H1 (cell line): ENCODE results near the gene CDK5RAP3. TPM values are rescaled to one million over a fixed set of nuclear protein-coding genes. Genes with fewer than 3 reads are reported as not detected.

Experiments
- CTCF ChIA-PET: fragments of 300-600 bp; sonication (Branson Sonifier 250); formaldehyde crosslinking; loops from one replicate; lab custom pipeline; 2021; ENCODE audit not compliant: partially characterized antibody; lab: Charles Lee
- POLR2A ChIA-PET: fragments of 300-600 bp; sonication (Branson Sonifier 250); formaldehyde crosslinking; loops from one replicate; lab custom pipeline; 2021; ENCODE audit warnings: inconsistent platforms; ENCODE audit not compliant: partially characterized antibody; lab: Charles Lee
- DNase-seq, 2 experiments: peaks; one replicate each; pipeline versions ENCODE4 v3.0.0 to v3.0.0-alpha.2; 2010 to 2022; ENCODE audit warnings: low spot score in 2 of 2, low read depth in 1 of 2, mixed read lengths in 1 of 2
- FAIRE-seq: peaks from 2 replicates; lab custom pipeline; 2011; peaks lifted over from hg19 to GRCh38; lab: Jason Lieb, UNC
- H2AFZ ChIP-seq: 2 replicates; pipeline ENCODE4 v1.8.1; 2012; ENCODE audit warnings: low read length, inconsistent platforms
- H2AK5ac ChIP-seq: 2 replicates; pipeline ENCODE4 v1.6.1; 2013; ENCODE audit warnings: low read depth, low read length
- H2BK120ac ChIP-seq: replicated peaks from 2 replicates; pipeline ENCODE3; 2013; ENCODE audit warnings: low read depth, low read length, inconsistent platforms
- H2BK12ac ChIP-seq: 2 replicates; pipeline ENCODE4 v1.6.1; 2013; ENCODE audit warnings: low read depth, low read length
- H2BK15ac ChIP-seq: 2 replicates; pipeline ENCODE4 v1.6.1; 2013; ENCODE audit warnings: low read length
- H2BK20ac ChIP-seq: 2 replicates; pipeline ENCODE4 v1.6.1; 2013; ENCODE audit warnings: low read length
- H2BK5ac ChIP-seq: 2 replicates; pipeline ENCODE4 v1.6.1; 2013; ENCODE audit warnings: low read depth, low read length
- H3K14ac ChIP-seq: 2 replicates; pipeline ENCODE4 v1.6.1; 2013; ENCODE audit warnings: inconsistent platforms; ENCODE audit not compliant: insufficient read length
- H3K18ac ChIP-seq: 2 replicates; pipeline ENCODE4 v1.6.1; 2013; ENCODE audit warnings: low read length; ENCODE audit errors: extremely low read depth
- H3K23ac ChIP-seq: 2 replicates; pipeline ENCODE4 v1.6.1; 2013; ENCODE audit warnings: inconsistent platforms; ENCODE audit not compliant: insufficient read length
- H3K23me2 ChIP-seq: 2 replicates; pipeline ENCODE4 v1.6.1; 2013; ENCODE audit warnings: low read depth, low read length
- H3K27ac ChIP-seq: 2 replicates; pipeline ENCODE4 v1.6.1; 2011; ENCODE audit warnings: low read depth, low read length, inconsistent platforms
- H3K27me3 ChIP-seq, 4 experiments: replicated peaks in 1 of 4; 1 replicate in 1 of 4; 2 replicates in 3 of 4; pipeline versions ENCODE4 v1.6.1 to v1.8.1; 2011 to 2013; ENCODE audit warnings: low read length in 3 of 4, mild to moderate bottlenecking in 3 of 4, inconsistent platforms in 2 of 4, mixed read lengths in 2 of 4, moderate library complexity in 1 of 4; ENCODE audit not compliant: control insufficient read depth in 3 of 4, insufficient read depth in 3 of 4; ENCODE audit errors: extremely low read depth in 1 of 4
- H3K36me3 ChIP-seq, 4 experiments: 2 replicates each; pipeline versions ENCODE4 v1.6.1 to v1.8.1; 2011 to 2013; ENCODE audit warnings: mild to moderate bottlenecking in 4 of 4, low read length in 3 of 4, moderate library complexity in 2 of 4, control low read depth in 1 of 4, inconsistent platforms in 1 of 4; ENCODE audit not compliant: insufficient read depth in 4 of 4, control insufficient read depth in 2 of 4
- H3K4ac ChIP-seq: replicated peaks from 2 replicates; pipeline ENCODE3; 2013; ENCODE audit warnings: low read length, low read depth, mixed read lengths, inconsistent platforms; ENCODE audit not compliant: insufficient read length
- H3K4me1 ChIP-seq, 4 experiments: replicated peaks in 1 of 4; 1 replicate in 1 of 4; 2 replicates in 3 of 4; pipeline versions ENCODE4 v1.6.1 to v1.8.1; 2011 to 2013; ENCODE audit warnings: low read length in 3 of 4, inconsistent platforms in 2 of 4, mixed read lengths in 1 of 4; ENCODE audit not compliant: insufficient read depth in 4 of 4, control insufficient read depth in 3 of 4
- H3K4me2 ChIP-seq, 2 experiments: 2 replicates each; pipeline versions ENCODE4 v1.6.1 to v1.8.1; 2011 to 2013; ENCODE audit warnings: low read depth in 2 of 2, low read length in 2 of 2, control low read depth in 1 of 2, inconsistent platforms in 1 of 2, mild to moderate bottlenecking in 1 of 2; ENCODE audit not compliant: insufficient read depth in 1 of 2
- H3K4me3 ChIP-seq, 4 experiments: fragments of 200-600, 300-600 bp in 1 of 4; sonication (generic), shearing (Covaris generic), sonication (Bioruptor Twin) in 1 of 4; 2 replicates each; pipeline versions ENCODE4 v1.5.1 to v1.8.1; 2011 to 2016; ENCODE audit warnings: low read length in 4 of 4, low read depth in 3 of 4, control low read depth in 2 of 4, inconsistent platforms in 2 of 4, mild to moderate bottlenecking in 2 of 4, mixed read lengths in 1 of 4, moderate library complexity in 1 of 4; ENCODE audit not compliant: insufficient read depth in 2 of 4; ENCODE audit errors: extremely low read depth in 1 of 4
- H3K56ac ChIP-seq: replicated peaks from 2 replicates; pipeline ENCODE3; 2013; ENCODE audit warnings: low read depth, mild to moderate bottlenecking, mixed read lengths, low read length, inconsistent platforms; ENCODE audit not compliant: insufficient read length
- H3K79me1 ChIP-seq: 2 replicates; pipeline ENCODE4 v1.6.1; 2013; ENCODE audit warnings: low read depth, low read length, control low read depth
- H3K79me2 ChIP-seq, 2 experiments: 2 replicates each; pipeline versions ENCODE4 v1.6.1 to v1.8.1; 2012 to 2013; ENCODE audit warnings: low read length in 2 of 2, mild to moderate bottlenecking in 2 of 2, inconsistent platforms in 1 of 2; ENCODE audit not compliant: insufficient read depth in 2 of 2, control insufficient read depth in 1 of 2
- H3K9ac ChIP-seq, 4 experiments: replicated peaks in 1 of 4; 1 replicate in 1 of 4; 2 replicates in 3 of 4; pipeline versions ENCODE4 v1.6.1 to v1.8.1; 2011 to 2013; ENCODE audit warnings: low read depth in 3 of 4, low read length in 3 of 4, control low read depth in 2 of 4, mild to moderate bottlenecking in 2 of 4, moderate library complexity in 2 of 4, inconsistent platforms in 1 of 4; ENCODE audit errors: extremely low read depth in 1 of 4
- H3K9me3 ChIP-seq, 2 experiments: 2 replicates each; pipeline versions ENCODE4 v1.6.1 to v1.8.1; 2012 to 2013; ENCODE audit warnings: mild to moderate bottlenecking in 2 of 2, moderate library complexity in 2 of 2, control low read depth in 1 of 2, inconsistent platforms in 1 of 2, low read depth in 1 of 2, low read length in 1 of 2, mixed read lengths in 1 of 2; ENCODE audit not compliant: insufficient read depth in 2 of 2
- H4K20me1 ChIP-seq, 2 experiments: replicated peaks in 1 of 2; 2 replicates each; pipeline versions ENCODE3 to v1.8.1; 2011 to 2013; ENCODE audit warnings: inconsistent platforms in 2 of 2, low read length in 2 of 2, mild to moderate bottlenecking in 1 of 2; ENCODE audit not compliant: insufficient read depth in 2 of 2, control insufficient read depth in 1 of 2
- H4K5ac ChIP-seq: 2 replicates; pipeline ENCODE4 v1.6.1; 2013; ENCODE audit warnings: low read length, low read depth, mixed read lengths, inconsistent platforms; ENCODE audit not compliant: insufficient read length
- H4K8ac ChIP-seq: 2 replicates; pipeline ENCODE4 v1.8.0; 2013; ENCODE audit warnings: mild to moderate bottlenecking, moderate library complexity, low read length, inconsistent platforms; ENCODE audit not compliant: insufficient read depth; ENCODE audit errors: extremely low read depth
- H4K91ac ChIP-seq: replicated peaks from 2 replicates; pipeline ENCODE3; 2013; ENCODE audit warnings: low read length, mixed read lengths, inconsistent platforms; ENCODE audit not compliant: insufficient read length
- BACH1 ChIP-seq: IDR thresholded peaks from 2 replicates; pipeline ENCODE4 v1.6.1; 2012; ENCODE audit warnings: low read length, improper control_type of control experiment
- BCL11A ChIP-seq, 2 experiments: IDR thresholded peaks; one replicate each; pipeline ENCODE4 v1.6.1; 2011; ENCODE audit warnings: low read depth in 2 of 2, low read length in 2 of 2, mild to moderate bottlenecking in 2 of 2
- CHD1 ChIP-seq: IDR thresholded peaks from 2 replicates; pipeline ENCODE4 v1.6.1; 2012; ENCODE audit warnings: low read depth, low read length, improper control_type of control experiment
- E2F6 ChIP-seq: IDR thresholded peaks from 2 replicates; pipeline ENCODE4 v1.6.1; 2012; ENCODE audit warnings: inconsistent platforms
- EZH2 ChIP-seq: fragments of 200-600 bp; sonication (generic); IDR thresholded peaks from 2 replicates; pipeline ENCODE4 v1.7.1; 2012; ENCODE audit warnings: low read depth, mild to moderate bottlenecking, moderate library complexity, low read length, inconsistent platforms; ENCODE audit not compliant: severe bottlenecking
- JUND ChIP-seq: IDR thresholded peaks from 2 replicates; pipeline ENCODE4 v1.6.1; 2011; ENCODE audit warnings: mild to moderate bottlenecking, improper control_type of control experiment, low read length
- KDM1A ChIP-seq: fragments of 200-600, 300-600 bp; sonication (generic); IDR thresholded peaks from 2 replicates; pipeline ENCODE4 v1.7.1; 2016; ENCODE audit warnings: mild to moderate bottlenecking, low read length, borderline replicate concordance
- PHF8 ChIP-seq: fragments of 200-600 bp; sonication (generic); conservative IDR thresholded peaks from 2 replicates; pipeline ENCODE4 v1.7.1; 2012; ENCODE audit warnings: low read depth, mild to moderate bottlenecking, inconsistent platforms, low read length, moderate library complexity
- POLR2AphosphoS5 ChIP-seq: IDR thresholded peaks from 2 replicates; pipeline ENCODE4 v1.6.1; 2011; ENCODE audit warnings: low read depth, low read length
- RBBP5 ChIP-seq: IDR thresholded peaks from 2 replicates; pipeline ENCODE4 v1.7.1; 2012; ENCODE audit warnings: low read depth, mild to moderate bottlenecking, inconsistent platforms, low read length, moderate library complexity, borderline replicate concordance
- RNF2 ChIP-seq: fragments of 200-900, 300-1000 bp; sonication (generic); IDR thresholded peaks from 2 replicates; pipeline ENCODE4 v1.7.1; 2016; ENCODE audit warnings: borderline replicate concordance, low read depth, mild to moderate bottlenecking, antibody characterized with exemption, low read length; ENCODE audit not compliant: poor library complexity, severe bottlenecking; ENCODE audit errors: missing control alignments
- SAP30 ChIP-seq: fragments of 300-600 bp; sonication (generic); IDR thresholded peaks from 2 replicates; pipeline ENCODE4 v1.7.1; 2012; ENCODE audit warnings: low read length, moderate library complexity, mild to moderate bottlenecking, inconsistent platforms; ENCODE audit not compliant: insufficient read depth, insufficient replicate concordance
- TAF7 ChIP-seq: optimal IDR thresholded peaks from 2 replicates; pipeline ENCODE3; 2011; ENCODE audit warnings: low read depth, mild to moderate bottlenecking, inconsistent platforms, low read length, moderate library complexity, borderline replicate concordance
- WGBS, 2 experiments: shearing (Covaris generic) in 1 of 2; methylation state at CpG; one replicate each; pipeline versions ENCODE4 v1.1.6 to v1.1.7; 2013 to 2015; ENCODE audit warnings: low lambda C conversion rate in 2 of 2, mixed read lengths in 2 of 2, inconsistent platforms in 1 of 2, low coverage in 1 of 2, missing lambda C conversion rate in 1 of 2; ENCODE audit not compliant: insufficient replicate concordance in 2 of 2, insufficient coverage in 1 of 2, insufficient read length in 1 of 2; ENCODE audit errors: extremely low coverage in 1 of 2, missing lambda C conversion rate in 1 of 2; 5-methylcytosine and 5-hydroxymethylcytosine counted together
- polyA plus RNA-seq, 7 experiments: library from polyadenylated mRNA; depleted of rRNA in 3 of 7; stranded (reverse) in 5 of 7; unstranded in 2 of 7; fragments of >200 nt in 5 of 7; fragments of 200-250 nt in 2 of 7; gene quantifications; 1 replicate in 5 of 7; 2 replicates in 1 of 7; 4 replicates in 1 of 7; pipeline versions ENCODE4 v1.2.1 to v1.2.3, GENCODE V29; 2011 to 2013; ENCODE audit warnings: missing spikeins in 2 of 7, mixed read lengths in 2 of 7
- total RNA-seq: library from RNA; stranded (reverse); fragmentation: NEBNext Ultra II Directional; extraction: Animal tissue kit (Norgen Biotek cat#: 25700); gene quantifications from 2 replicates; pipeline ENCODE4 v1.2.1, GENCODE V29; 2021

The CDK5RAP3 gene
- total and polyA plus RNA-seq, 2 of the 8 experiments (the other 6 are each of a cell fraction or from before 2014, with no cell fraction given), result 88.2 to 93.2 TPM

DNA sequence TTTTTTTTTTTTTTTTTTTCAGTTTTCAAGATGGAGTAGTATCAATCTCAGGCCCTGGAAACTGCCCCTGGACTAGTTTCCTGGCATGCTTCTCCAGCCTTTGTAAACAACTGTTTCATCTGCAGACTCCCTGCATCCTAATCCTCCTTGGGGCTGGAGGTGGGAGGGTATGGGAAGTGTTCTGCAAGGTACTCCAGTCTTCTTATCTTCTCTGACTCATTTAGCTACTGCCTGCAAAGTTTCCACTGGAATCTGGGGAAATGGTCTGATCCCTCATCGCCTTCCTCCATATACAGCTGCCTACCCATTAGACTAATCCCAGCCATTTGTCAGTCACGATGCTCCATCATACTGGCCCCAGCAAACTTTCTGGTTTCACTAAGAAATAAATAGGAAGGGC is 45.2 kb downstream of the CDK5RAP3 start:
- Histone ChIP-seq H3K4me2 (no peak overlapping the region), H4K91ac (no peak overlapping the region), H4K8ac (no peak overlapping the region), H3K36me3 (no peaks in the 10 kb centered on the region), H2BK15ac (no peak overlapping the region), H2AFZ (no peak overlapping the region), H2BK20ac (no peak overlapping the region), H2BK12ac (no peak overlapping the region), H3K27me3 (peaks cover 0 to 13% (median 8%) of the 10 kb centered on the region in 4 experiments; a peak in 6 of 7 replicates), H3K79me1 (no peaks in the 10 kb centered on the region), H3K4ac (no peak overlapping the region), H3K14ac (no peak overlapping the region), H3K9me3 (no peaks in the 10 kb centered on the region), H3K4me3 (no peak overlapping the region), H2BK5ac (no peak overlapping the region), H3K23ac (no peak overlapping the region), H3K79me2 (no peaks in the 10 kb centered on the region), H3K9ac (no peak overlapping the region), H2BK120ac (no peak overlapping the region), H3K18ac (no peak overlapping the region; the same call in 1 of the 2 replicates), H3K23me2 (peaks cover 8% of the 10 kb centered on the region), H4K5ac (no peak overlapping the region), H4K20me1 (no peaks in the 10 kb centered on the region), H2AK5ac (no peak overlapping the region), H3K56ac (no peak overlapping the region), H3K4me1 (peaks cover 4 to 14% (median 9%) of the 10 kb centered on the region in 4 experiments), H3K27ac (no peak overlapping the region)
- POLR2A ChIA-PET, result interaction anchor here (0.6 to 3.2 kb wide), 3 partner anchors 29 to 1053 kb away, joined by 3 to 12 read pairs (median 3); partner anchors contain the start of gene CDK5RAP3
- WGBS, 2 experiments, result 85% methylated on average over 2 of the region's 2 CpGs; no CpG with 5 or more reads in 1 of the 2 experiments
- FAIRE-seq (no peak), DNase-seq (no peak)
- CTCF ChIA-PET, result interaction anchor here (0.8 to 27.8 kb wide), 8 partner anchors 11 to 173 kb away, joined by 3 to 698 read pairs (median 26); partner anchors contain the start of genes CDK5RAP3, PNPO and PRR15L
- TF ChIP-seq CHD1 (no peak), BCL11A (IDR thresholded peaks at IDR 0.05; ENCODE audit: low read depth in 2 of 2, low read length in 2 of 2) (no peak), KDM1A (no peak), RBBP5 (no peak), JUND (no peak), PHF8 (no peak), EZH2 (no peak), POLR2AphosphoS5 (no peak), RNF2 (no peak), E2F6 (no peak), SAP30 (no peak), BACH1 (no peak), TAF7 (no peak)
